K562 (cell line): Measurements from ENCODE around the gene TRIP10. TPM values are rescaled to one million over a fixed set of nuclear protein-coding genes. Genes with fewer than 3 reads are reported as not detected.
"Not testable (repeated sequence)": the region's sequence is repeated elsewhere in the genome, so short reads cannot be mapped to it uniquely, and the experiment has no call there.

Experiments
- ATAC-seq: fragments of 200-7000 bp; cut with Tn5 transposase; 3 replicates; pipeline ENCODE4 v1.9.1; 2020; ENCODE audit warnings: moderate library complexity
- BruUV-seq: library from RNA; stranded (reverse); fragments of 400-500 nt; replicated peaks from 2 replicates; lab custom pipeline; 2021; lab: Mats Ljungman, UMichigan
- CTCF ChIA-PET: fragments of 300-600 bp; formaldehyde crosslinking; extraction: SDS; loops from one replicate; lab custom pipeline; 2021; ENCODE audit warnings: low intra/inter-chr PET ratio; lab: Yijun Ruan, JAX
- POLR2A ChIA-PET: fragments of 300-600, 350-650 bp; sonication (Branson Sonifier 250); formaldehyde crosslinking; extraction: SDS; loops from one replicate; lab custom pipeline; 2021; ENCODE audit warnings: antibody characterized with exemption, inconsistent platforms; lab: Yijun Ruan, JAX
- DNase-seq, 4 experiments: peaks; one replicate each; pipeline versions ENCODE4 v3.0.0 to v3.0.0-alpha.2; 2011 to 2018; ENCODE audit warnings: low spot score in 3 of 4, mixed read lengths in 3 of 4; ENCODE audit errors: extremely low read depth in 1 of 4
- FAIRE-seq: peaks from 2 replicates; lab custom pipeline; 2011; peaks lifted over from hg19 to GRCh38; lab: Jason Lieb, UNC
- H2AFZ ChIP-seq: 2 replicates; pipeline ENCODE4 v1.6.0; 2011; ENCODE audit warnings: low read depth, low read length, control low read depth, inconsistent platforms
- H3K27ac ChIP-seq: fragments of 200-600 bp; 3 replicates; pipeline ENCODE4 v1.8.0; 2011; ENCODE audit warnings: low read depth, mild to moderate bottlenecking, control low read depth, inconsistent platforms, low read length, moderate library complexity, mixed read lengths; ENCODE audit errors: extremely low read depth
- H3K27me3 ChIP-seq, 2 experiments: fragments of 300-600 bp in 1 of 2; 2 replicates in 1 of 2; 3 replicates in 1 of 2; pipeline versions ENCODE4 v1.6.0 to v1.8.0; 2011; ENCODE audit warnings: inconsistent platforms in 2 of 2, low read length in 2 of 2, mild to moderate bottlenecking in 1 of 2, mixed read lengths in 1 of 2, moderate library complexity in 1 of 2; ENCODE audit not compliant: control insufficient read depth in 2 of 2, insufficient read depth in 2 of 2
- H3K36me3 ChIP-seq: fragments of 300-600 bp; 3 replicates; pipeline ENCODE4 v1.8.0; 2011; ENCODE audit warnings: mild to moderate bottlenecking, low read length, inconsistent platforms; ENCODE audit not compliant: control insufficient read depth, insufficient read depth
- H3K4me1 ChIP-seq, 2 experiments: fragments of 200-600 bp in 1 of 2; replicated peaks in 1 of 2; 2 replicates in 1 of 2; 3 replicates in 1 of 2; pipeline versions ENCODE4 v1.5.1 to v1.8.0; 2011; ENCODE audit warnings: inconsistent platforms in 2 of 2, low read length in 2 of 2, mild to moderate bottlenecking in 1 of 2, mixed read lengths in 1 of 2, moderate library complexity in 1 of 2; ENCODE audit not compliant: control insufficient read depth in 2 of 2, insufficient read depth in 2 of 2
- H3K4me2 ChIP-seq: 2 replicates; pipeline ENCODE4 v1.6.1; 2011; ENCODE audit warnings: low read length, control low read depth, inconsistent platforms, mixed read lengths; ENCODE audit not compliant: insufficient read depth
- H3K4me3 ChIP-seq: fragments of 200-600 bp; sonication (generic), shearing (Covaris generic); 2 replicates; pipeline ENCODE4 v1.5.1; 2016; ENCODE audit warnings: control low read depth, inconsistent platforms
- H3K79me2 ChIP-seq: fragments of 200-600 bp; 3 replicates; pipeline ENCODE4 v1.8.0; 2011; ENCODE audit warnings: low read length, inconsistent platforms; ENCODE audit not compliant: control insufficient read depth, insufficient read depth
- H3K9ac ChIP-seq, 2 experiments: 2 replicates each; pipeline versions ENCODE4 v1.6.0 to v1.6.1; 2011; ENCODE audit warnings: low read depth in 2 of 2, low read length in 2 of 2, control low read depth in 1 of 2, inconsistent platforms in 1 of 2, mild to moderate bottlenecking in 1 of 2, mixed read lengths in 1 of 2; ENCODE audit not compliant: insufficient read depth in 1 of 2
- H3K9me1 ChIP-seq: one replicate; pipeline ENCODE4 v1.6.0; 2011; ENCODE audit warnings: inconsistent platforms, mild to moderate bottlenecking, low read length, moderate library complexity; ENCODE audit not compliant: control insufficient read depth, insufficient read depth
- H3K9me3 ChIP-seq: replicated peaks from 2 replicates; pipeline ENCODE4 v1.5.1; 2011; ENCODE audit warnings: low read depth, low read length, inconsistent platforms; ENCODE audit not compliant: control insufficient read depth, insufficient read depth
- H4K20me1 ChIP-seq: replicated peaks from 2 replicates; pipeline ENCODE4 v1.6.1; 2011; ENCODE audit warnings: low read length, inconsistent platforms, mixed read lengths; ENCODE audit not compliant: control insufficient read depth, insufficient read depth
- BCOR ChIP-seq: fragments of 450-650 bp; IDR thresholded peaks from 2 replicates; pipeline ENCODE4 v1.6.1; 2016
- ESRRA ChIP-seq: fragments of 450-650 bp; IDR thresholded peaks from 2 replicates; pipeline ENCODE4 v1.6.1; 2014; ENCODE audit warnings: low read depth, mild to moderate bottlenecking, moderate library complexity, borderline replicate concordance
- HLTF ChIP-seq: fragments of 450-650 bp; IDR thresholded peaks from 2 replicates; pipeline ENCODE4 v1.6.1; 2016
- ZC3H11A ChIP-seq: IDR thresholded peaks from 2 replicates; pipeline ENCODE4 v1.6.1; 2012; ENCODE audit warnings: low read depth, low read length, improper control_type of control experiment
- in situ Hi-C: fragments of 300-500 bp; cut with MboI; formaldehyde crosslinking; loops from 4 replicates; pipeline ENCODE4 v1.15.0; 2018; ENCODE audit warnings: inconsistent platforms, mixed read lengths
- intact Hi-C: fragments of 100-400 bp; cut with micrococcal nuclease; formaldehyde crosslinking; loops from 2 replicates; pipeline ENCODE4 v1.14.2; 2022
- polyA plus RNA-seq, 8 experiments: library from polyadenylated mRNA; depleted of rRNA in 4 of 8; stranded (reverse) in 5 of 8; unstranded in 3 of 8; fragments of >200 nt; fragmentation: Nextera tagmentation in 2 of 8; fragmentation: Illumina TruSeq in 1 of 8; extraction: Ambion mirVana in 2 of 8; extraction: Trizol in 1 of 8; gene quantifications; 2 replicates each; pipeline versions ENCODE4 v1.2.1 to v1.2.3, GENCODE V29; 2011 to 2014; ENCODE audit warnings: inconsistent platforms in 1 of 8, missing spikeins in 1 of 8
- total RNA-seq, 7 experiments: library from RNA; depleted of rRNA in 6 of 7; stranded (reverse); fragments of >200 nt in 6 of 7; fragmentation: Illumina TruSeq in 2 of 7; extraction: Trizol in 2 of 7; gene quantifications; 2 replicates each; pipeline versions ENCODE4 v1.2.1 to v1.2.3, GENCODE V29; 2011 to 2021; ENCODE audit warnings: low replicate concordance in 1 of 7

Gene TRIP10
- total and polyA plus RNA-seq, 9 of the 15 experiments (the other 6 are each of a cell fraction or from before 2014, with no cell fraction given) = 1.2 to 66.8 (median 36.1) TPM

DNA sequence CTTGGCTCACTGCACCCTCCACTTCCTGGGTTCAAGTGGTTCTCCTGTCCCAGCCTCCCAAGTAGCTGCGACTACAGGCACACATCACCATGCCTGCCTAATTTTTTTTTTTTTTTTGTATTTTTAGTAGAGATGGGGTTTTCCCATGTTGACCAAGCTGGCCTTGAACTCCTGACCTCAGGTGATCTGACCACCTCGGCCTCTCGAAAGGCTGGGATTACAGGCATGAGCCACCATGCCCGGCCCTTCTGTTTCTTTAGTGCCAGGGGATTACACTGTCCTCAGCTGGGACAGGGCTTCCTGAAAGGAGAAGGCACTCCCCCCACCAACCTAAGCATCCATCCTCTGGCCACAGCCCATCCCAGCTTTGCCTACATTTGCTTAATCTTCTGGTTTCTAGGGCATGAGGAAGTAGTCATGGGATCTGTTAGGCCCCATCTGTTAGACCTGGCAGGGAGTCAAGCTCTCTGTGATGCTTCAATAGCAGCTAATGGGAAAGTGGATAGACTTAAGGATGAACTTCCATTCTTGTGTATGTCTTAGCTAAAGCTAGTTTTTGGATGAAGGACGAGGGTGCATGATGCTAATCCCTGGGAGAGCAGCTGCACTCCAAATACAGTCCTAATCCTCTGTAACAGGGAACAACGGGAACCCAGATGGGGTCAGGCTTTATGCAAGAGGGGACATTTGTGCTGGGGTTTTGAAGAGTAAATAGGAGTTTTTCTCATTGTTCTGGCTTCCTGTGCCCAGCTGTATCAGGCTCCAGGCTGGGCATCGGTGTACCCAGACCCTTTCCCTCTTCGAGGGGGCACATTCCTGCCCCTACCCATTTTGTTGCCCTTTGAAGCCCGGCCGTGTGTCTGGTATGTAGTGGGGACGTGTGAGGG is 35.6 kb downstream of the TRIP10 start (continued):
- no peak for TF ChIP-seq HLTF
- 0 out of 2 replicates have a peak, but pooled peaks have one; percentile 24 for TF ChIP-seq BCOR
- no peak for TF ChIP-seq ZC3H11A
- no peak for TF ChIP-seq ESRRA

GRCh38 chr19:6776045-6776444 is 36.6 kb downstream of the TRIP10 start:
- DNase-seq, H3K36me3 ChIP-seq, H3K9ac ChIP-seq, FAIRE-seq, CTCF ChIA-PET, in situ Hi-C loops, H3K4me2 ChIP-seq, H3K9me3 ChIP-seq, H4K20me1 ChIP-seq, ATAC-seq, H3K27me3 ChIP-seq, H3K4me3 ChIP-seq, H2AFZ ChIP-seq, POLR2A ChIA-PET, H3K9me1 ChIP-seq, intact Hi-C loops, H3K27ac ChIP-seq, BruUV-seq: not testable (repeated sequence)
- Histone ChIP-seq H3K4me1 (peaks cover 6 to 31% of the 10 kb centered on the region in 2 experiments; a peak in 4 of 5 replicates), H3K79me2 (peaks cover 14% of the 10 kb centered on the region; the same call in 2 of the 3 replicates)
